DND-41 (cell line): ENCODE measurements around the gene DAPK3.
"Not testable (repeated sequence)": the region's sequence is repeated elsewhere in the genome, so short reads cannot be mapped to it uniquely, and the experiment has no call there.

Experiments used
- ATAC-seq: fragments of 200-7000 bp; cut with Tn5 transposase; 3 replicates; pipeline ENCODE4 v1.9.1; 2021; ENCODE audit warnings: low read depth; ENCODE audit not compliant: insufficient read depth
- DNase-seq: peaks from one replicate; pipeline ENCODE4 v3.0.0-alpha.2; 2020
- H2AFZ ChIP-seq: 2 replicates; pipeline ENCODE4 v1.6.0; 2012; ENCODE audit warnings: low read depth, low read length
- H3K27ac ChIP-seq: 2 replicates; pipeline ENCODE4 v1.5.1; 2012; ENCODE audit warnings: low read length, inconsistent platforms
- H3K27me3 ChIP-seq: fragments of 200-600 bp; sonication (generic); 2 replicates; pipeline ENCODE4 v1.6.0; 2012; ENCODE audit warnings: low read length, mild to moderate bottlenecking, inconsistent platforms; ENCODE audit not compliant: insufficient read depth, poor library complexity
- H3K36me3 ChIP-seq: 2 replicates; pipeline ENCODE4 v1.5.1; 2012; ENCODE audit warnings: low read length, inconsistent platforms; ENCODE audit not compliant: insufficient read depth
- H3K4me1 ChIP-seq: 2 replicates; pipeline ENCODE4 v1.5.1; 2012; ENCODE audit warnings: mild to moderate bottlenecking, low read length; ENCODE audit not compliant: insufficient read depth
- H3K4me2 ChIP-seq: 2 replicates; pipeline ENCODE4 v1.6.0; 2012; ENCODE audit warnings: mild to moderate bottlenecking, moderate library complexity, low read length, inconsistent platforms; ENCODE audit not compliant: insufficient read depth
- H3K4me3 ChIP-seq, 2 experiments: fragments of 200-600 bp in 1 of 2; shearing (Covaris generic) in 1 of 2; 2 replicates each; pipeline ENCODE4 v1.5.1; 2012 to 2016; ENCODE audit warnings: inconsistent platforms in 2 of 2, low read length in 2 of 2, mild to moderate bottlenecking in 2 of 2, low read depth in 1 of 2, moderate library complexity in 1 of 2
- H3K79me2 ChIP-seq: 2 replicates; pipeline ENCODE4 v1.6.0; 2012; ENCODE audit warnings: low read length, inconsistent platforms; ENCODE audit not compliant: insufficient read depth
- H3K9ac ChIP-seq: 2 replicates; pipeline ENCODE4 v1.6.0; 2012; ENCODE audit warnings: low read depth, mild to moderate bottlenecking, inconsistent platforms, low read length, moderate library complexity
- H3K9me3 ChIP-seq: 2 replicates; pipeline ENCODE4 v1.5.1; 2012; ENCODE audit warnings: low read length, moderate library complexity, mild to moderate bottlenecking, inconsistent platforms; ENCODE audit not compliant: insufficient read depth, severe bottlenecking
- H4K20me1 ChIP-seq: 2 replicates; pipeline ENCODE4 v1.6.0; 2012; ENCODE audit warnings: low read length; ENCODE audit not compliant: insufficient read depth
- EZH2 ChIP-seq: IDR thresholded peaks from 3 replicates; pipeline ENCODE4 v1.6.1; 2012; ENCODE audit warnings: borderline replicate concordance, low read depth, mild to moderate bottlenecking, moderate library complexity, low read length, inconsistent platforms; ENCODE audit not compliant: severe bottlenecking
- TF ChIP-seq, protein P1 (sequence below): IDR thresholded peaks from 2 replicates; pipeline ENCODE4 v1.5.1; 2012; ENCODE audit warnings: borderline replicate concordance, low read length, moderate library complexity, mild to moderate bottlenecking; ENCODE audit not compliant: poor library complexity, severe bottlenecking; ENCODE audit errors: extremely low read depth

Gene DAPK3

DNA sequence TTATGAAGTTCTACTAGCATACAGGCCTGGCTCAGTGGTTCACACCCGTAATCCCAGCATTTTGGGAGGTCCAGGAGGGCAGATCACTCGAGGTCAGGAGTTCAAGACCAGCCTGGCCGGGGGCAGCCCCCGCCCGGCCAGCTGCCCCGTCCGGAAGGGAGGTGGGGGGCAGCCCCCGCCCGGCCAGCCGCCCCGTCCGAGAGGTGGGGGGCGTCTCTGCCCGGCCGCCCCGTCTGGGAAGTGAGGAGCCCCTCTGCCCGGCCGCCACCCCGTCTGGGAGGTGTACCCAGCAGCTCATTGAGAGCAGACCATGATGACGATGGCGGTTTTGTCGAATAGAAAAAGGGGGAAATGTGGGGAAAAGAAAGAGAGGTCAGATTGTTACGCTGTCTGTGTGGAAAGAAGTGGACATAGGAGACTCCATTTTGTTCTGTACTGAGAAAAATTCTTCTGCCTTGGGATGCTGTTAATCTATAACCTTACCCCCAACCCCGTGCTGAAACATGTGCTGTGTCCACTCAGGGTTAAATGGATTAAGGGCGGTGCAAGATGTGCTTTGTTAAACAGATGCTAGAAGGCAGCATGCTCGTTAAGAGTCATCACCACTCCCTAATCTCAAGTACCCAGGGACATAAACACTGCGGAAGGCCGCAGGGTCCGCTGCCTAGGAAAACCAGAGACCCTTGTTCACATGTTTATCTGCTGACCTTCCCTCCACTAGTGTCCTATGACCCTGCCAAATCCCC lies 27.9 kb upstream of the DAPK3 start:
- not testable (repeated sequence) for H3K9me3 ChIP-seq, H3K27ac ChIP-seq, H3K4me3 ChIP-seq, H3K79me2 ChIP-seq, DNase-seq, H3K9ac ChIP-seq, H2AFZ ChIP-seq, H3K4me2 ChIP-seq, H3K36me3 ChIP-seq, H4K20me1 ChIP-seq, H3K27me3 ChIP-seq, H3K4me1 ChIP-seq, ATAC-seq

DNA sequence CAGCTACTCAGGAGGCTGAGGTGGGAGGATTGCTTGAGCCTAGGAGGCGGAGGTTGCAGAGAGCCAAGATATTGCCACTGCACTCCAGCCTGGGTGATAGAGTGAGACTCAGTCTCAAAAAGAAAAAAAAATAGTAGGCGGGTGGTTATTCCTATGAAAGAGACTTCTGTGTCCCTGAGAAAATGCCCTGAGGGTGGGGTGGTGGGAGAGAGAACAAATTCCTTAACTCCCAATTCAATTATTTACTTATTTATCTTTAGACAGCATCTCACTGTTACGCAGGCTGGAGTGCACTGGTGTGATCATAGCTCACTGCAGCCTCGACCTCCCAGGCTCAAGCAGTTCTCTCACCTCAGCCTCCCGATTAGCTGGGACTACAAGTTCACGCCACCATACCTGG lies 24.7 kb upstream of the DAPK3 start:
- no peak for TF ChIP-seq EZH2
- TF ChIP-seq, protein P1, sequence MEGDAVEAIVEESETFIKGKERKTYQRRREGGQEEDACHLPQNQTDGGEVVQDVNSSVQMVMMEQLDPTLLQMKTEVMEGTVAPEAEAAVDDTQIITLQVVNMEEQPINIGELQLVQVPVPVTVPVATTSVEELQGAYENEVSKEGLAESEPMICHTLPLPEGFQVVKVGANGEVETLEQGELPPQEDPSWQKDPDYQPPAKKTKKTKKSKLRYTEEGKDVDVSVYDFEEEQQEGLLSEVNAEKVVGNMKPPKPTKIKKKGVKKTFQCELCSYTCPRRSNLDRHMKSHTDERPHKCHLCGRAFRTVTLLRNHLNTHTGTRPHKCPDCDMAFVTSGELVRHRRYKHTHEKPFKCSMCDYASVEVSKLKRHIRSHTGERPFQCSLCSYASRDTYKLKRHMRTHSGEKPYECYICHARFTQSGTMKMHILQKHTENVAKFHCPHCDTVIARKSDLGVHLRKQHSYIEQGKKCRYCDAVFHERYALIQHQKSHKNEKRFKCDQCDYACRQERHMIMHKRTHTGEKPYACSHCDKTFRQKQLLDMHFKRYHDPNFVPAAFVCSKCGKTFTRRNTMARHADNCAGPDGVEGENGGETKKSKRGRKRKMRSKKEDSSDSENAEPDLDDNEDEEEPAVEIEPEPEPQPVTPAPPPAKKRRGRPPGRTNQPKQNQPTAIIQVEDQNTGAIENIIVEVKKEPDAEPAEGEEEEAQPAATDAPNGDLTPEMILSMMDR: no peak
- H3K27ac ChIP-seq: no peak overlapping the region
- no peak overlapping the region for H2AFZ ChIP-seq
- no peaks in the 10 kb centered on the region for H3K9me3 ChIP-seq
- DNase-seq (no peak), ATAC-seq (no peak)
- H3K4me2 ChIP-seq: no peak overlapping the region
- H3K4me1 ChIP-seq: peaks cover 5% of the 10 kb centered on the region
- H3K27me3 ChIP-seq: no peaks in the 10 kb centered on the region
- H3K9ac ChIP-seq: no peak overlapping the region
- H3K79me2 ChIP-seq: no peaks in the 10 kb centered on the region
- H3K36me3 ChIP-seq: no peaks in the 10 kb centered on the region
- H4K20me1 ChIP-seq: no peaks in the 10 kb centered on the region
- H3K4me3 ChIP-seq: no peak overlapping the region

DNA sequence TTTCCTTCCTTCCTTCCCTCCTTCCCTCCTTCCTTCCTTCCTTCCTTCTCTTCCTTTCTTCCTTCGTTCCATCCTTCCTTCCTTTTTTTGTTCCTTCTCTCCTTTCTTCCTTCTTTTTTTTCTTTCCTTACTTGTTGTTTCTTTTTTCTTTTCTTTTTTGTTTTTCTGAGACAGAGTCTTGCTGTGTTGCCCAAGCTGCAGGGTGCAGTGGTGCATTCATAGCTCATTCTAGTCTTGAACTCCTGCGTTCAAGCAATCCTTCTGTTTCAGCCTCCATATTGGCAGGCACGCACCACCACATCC lies 19.9 kb upstream of the DAPK3 start:
- Histone ChIP-seq H3K4me2 (peak overlapping the region; percentile 86; the same call in 1 of the 2 replicates), H3K79me2 (peaks cover 4% of the 10 kb centered on the region; the same call in 1 of the 2 replicates), H3K4me1 (peaks cover 34% of the 10 kb centered on the region), H3K9ac (no peak overlapping the region), H4K20me1 (no peaks in the 10 kb centered on the region), H3K36me3 (no peaks in the 10 kb centered on the region), H3K4me3 (peak overlapping the region in 1 of 2 experiments; percentile 93; a peak in 1 of 4 replicates), H2AFZ (peak overlapping the region; percentile 97), H3K27ac (peak overlapping the region; percentile 50; the same call in 1 of the 2 replicates), H3K27me3 (no peaks in the 10 kb centered on the region), H3K9me3 (no peaks in the 10 kb centered on the region)
- no peak for DNase-seq
- TF ChIP-seq, protein P1: no peak
- no peak for TF ChIP-seq EZH2
- ATAC-seq: no peak

DNA sequence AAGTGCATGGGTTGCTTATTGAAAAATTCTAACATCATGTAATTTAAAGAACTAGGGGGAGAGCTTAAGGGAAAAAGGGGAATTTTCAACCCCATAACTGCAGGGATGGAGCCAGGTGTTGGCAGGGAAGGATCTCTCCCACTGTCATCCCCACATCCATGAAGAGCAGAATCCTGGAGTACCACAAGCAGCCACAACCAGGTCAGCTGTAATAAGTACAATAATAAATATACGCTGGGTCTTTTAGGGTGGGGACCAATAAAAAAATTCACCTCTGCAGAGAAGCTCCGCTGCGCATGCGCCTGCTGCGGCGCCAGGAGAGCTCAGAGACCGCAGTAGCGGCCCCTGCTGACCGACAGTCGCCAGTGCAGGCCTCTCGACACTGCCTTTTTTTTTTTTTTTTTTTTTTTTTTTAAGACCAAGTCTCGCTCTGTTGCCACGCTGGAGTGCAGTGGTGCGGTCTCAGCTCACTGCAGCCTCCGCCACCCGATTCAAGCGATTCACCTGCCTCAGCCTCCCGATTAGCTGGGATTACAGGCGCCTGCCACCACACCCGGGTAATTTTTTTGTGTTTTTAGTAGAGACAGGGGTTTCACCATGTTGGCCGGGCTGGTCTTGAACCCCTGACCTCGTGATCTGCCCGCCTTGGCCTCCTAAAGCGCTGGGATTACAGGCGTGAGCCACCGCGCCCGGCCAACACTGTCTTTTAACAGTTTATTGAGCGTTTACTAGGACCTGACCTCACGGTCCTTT lies 16.9 kb upstream of the DAPK3 start:
- DNase-seq: peak; percentile 88
- H3K4me2 ChIP-seq: peak overlapping the region; percentile 80
- H3K4me1 ChIP-seq: peaks cover 56% of the 10 kb centered on the region
- no peaks in the 10 kb centered on the region for H3K9me3 ChIP-seq
- peaks cover 24% of the 10 kb centered on the region for H4K20me1 ChIP-seq
- peak; percentile 23; the same call in 1 of the 3 replicates for ATAC-seq
- peak overlapping the region in 1 of 2 experiments; percentile 52; a peak in 2 of 4 replicates for H3K4me3 ChIP-seq
- peak overlapping the region; percentile 45 for H3K27ac ChIP-seq
- peak overlapping the region; percentile 39 for H3K9ac ChIP-seq
- TF ChIP-seq EZH2: no peak
- TF ChIP-seq, protein P1: peak; percentile 89
- H3K36me3 ChIP-seq: peaks cover 23% of the 10 kb centered on the region
- H3K79me2 ChIP-seq: peaks cover 31% of the 10 kb centered on the region
- no peaks in the 10 kb centered on the region for H3K27me3 ChIP-seq
- H2AFZ ChIP-seq: peak overlapping the region; percentile 86
